Mucosa of descending colon (tissue), 3 donors: ENCODE data around the gene MYO1H. TPM values are rescaled to one million over a fixed set of nuclear protein-coding genes. Genes with fewer than 3 reads are reported as not detected.

ENCODE experiments used
- ATAC-seq: fragments of 200-7000 bp; cut with Tn5 transposase; one replicate; pipeline ENCODE4 v1.9.1; 2020; ENCODE audit warnings: mild to moderate bottlenecking, moderate library complexity
- DNase-seq, 3 donors: peaks; one replicate each; pipeline ENCODE4 v3.0.0-alpha.2; 2020
- H3K36me3 ChIP-seq: fragments of 200-600 bp; one replicate; pipeline ENCODE4 v1.8.0; 2021; ENCODE audit warnings: low read depth, mild to moderate bottlenecking
- H3K4me1 ChIP-seq: fragments of 200-600 bp; one replicate; pipeline ENCODE4 v1.8.0; 2021; ENCODE audit warnings: low read depth, mild to moderate bottlenecking
- H3K4me3 ChIP-seq: fragments of 200-600 bp; one replicate; pipeline ENCODE4 v1.8.0; 2021; ENCODE audit warnings: mild to moderate bottlenecking
- H3K9me3 ChIP-seq: fragments of 200-600 bp; one replicate; pipeline ENCODE4 v1.8.0; 2021; ENCODE audit warnings: mild to moderate bottlenecking
- intact Hi-C, 2 donors: fragments of 100-400 bp; cut with DNase I in 1 of 2; cut with micrococcal nuclease in 1 of 2; formaldehyde crosslinking; loops; one replicate each; pipeline versions ENCODE4 v1.11.0 to v1.11.1; 2022; cut with DNase I, micrococcal nuclease
- total RNA-seq, 3 donors: library from RNA; stranded (reverse); fragmentation: NEBNext Ultra II Directional in 2 of 3; extraction: Animal tissue kit (Norgen Biotek cat#: 25700) in 2 of 3; gene quantifications; one replicate each; pipeline versions ENCODE4 v1.2.1 to v1.2.4, GENCODE V29; 2021 to 2023
- TF ChIP-seq, protein P1 (sequence below): fragments of 200-600 bp; IDR thresholded peaks from one replicate; pipeline ENCODE4 v1.8.0; 2022; ENCODE audit warnings: antibody characterized with exemption, mild to moderate bottlenecking
- donor health status: DM: no; HTN: no; CAD: no; lungs with moderate emphysema.
- donor health status: DM: no; HTN: no; CAD: no.
- donor health status: DM: no; HTN: yes; CAD: no.

Gene MYO1H
- total RNA-seq, 3 donors from 2014 or later = 0.41 TPM; not detected in 2

GRCh38 chr12:109459247-109459646 lies 111.5 kb downstream of the MYO1H start:
- ATAC-seq = no peak
- no peak for DNase-seq
- Histone ChIP-seq H3K4me1 (peaks cover 48% of the 10 kb centered on the region), H3K36me3 (no peaks in the 10 kb centered on the region), H3K4me3 (no peak overlapping the region), H3K9me3 (no peaks in the 10 kb centered on the region)
- TF ChIP-seq, protein P1, sequence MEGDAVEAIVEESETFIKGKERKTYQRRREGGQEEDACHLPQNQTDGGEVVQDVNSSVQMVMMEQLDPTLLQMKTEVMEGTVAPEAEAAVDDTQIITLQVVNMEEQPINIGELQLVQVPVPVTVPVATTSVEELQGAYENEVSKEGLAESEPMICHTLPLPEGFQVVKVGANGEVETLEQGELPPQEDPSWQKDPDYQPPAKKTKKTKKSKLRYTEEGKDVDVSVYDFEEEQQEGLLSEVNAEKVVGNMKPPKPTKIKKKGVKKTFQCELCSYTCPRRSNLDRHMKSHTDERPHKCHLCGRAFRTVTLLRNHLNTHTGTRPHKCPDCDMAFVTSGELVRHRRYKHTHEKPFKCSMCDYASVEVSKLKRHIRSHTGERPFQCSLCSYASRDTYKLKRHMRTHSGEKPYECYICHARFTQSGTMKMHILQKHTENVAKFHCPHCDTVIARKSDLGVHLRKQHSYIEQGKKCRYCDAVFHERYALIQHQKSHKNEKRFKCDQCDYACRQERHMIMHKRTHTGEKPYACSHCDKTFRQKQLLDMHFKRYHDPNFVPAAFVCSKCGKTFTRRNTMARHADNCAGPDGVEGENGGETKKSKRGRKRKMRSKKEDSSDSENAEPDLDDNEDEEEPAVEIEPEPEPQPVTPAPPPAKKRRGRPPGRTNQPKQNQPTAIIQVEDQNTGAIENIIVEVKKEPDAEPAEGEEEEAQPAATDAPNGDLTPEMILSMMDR = no peak
- intact Hi-C loops = no loop called here

GRCh38 chr12:109460538-109460937 lies 112.8 kb downstream of the MYO1H start:
- no peaks in the 10 kb centered on the region for H3K9me3 ChIP-seq
- intact Hi-C loops = no loop called here
- H3K4me1 ChIP-seq = peaks cover 56% of the 10 kb centered on the region
- ATAC-seq = no peak
- TF ChIP-seq, protein P1 = no peak
- peak in 1 of 3 donors; percentile 42 for DNase-seq
- H3K36me3 ChIP-seq = no peaks in the 10 kb centered on the region
- H3K4me3 ChIP-seq = no peak overlapping the region

DNA sequence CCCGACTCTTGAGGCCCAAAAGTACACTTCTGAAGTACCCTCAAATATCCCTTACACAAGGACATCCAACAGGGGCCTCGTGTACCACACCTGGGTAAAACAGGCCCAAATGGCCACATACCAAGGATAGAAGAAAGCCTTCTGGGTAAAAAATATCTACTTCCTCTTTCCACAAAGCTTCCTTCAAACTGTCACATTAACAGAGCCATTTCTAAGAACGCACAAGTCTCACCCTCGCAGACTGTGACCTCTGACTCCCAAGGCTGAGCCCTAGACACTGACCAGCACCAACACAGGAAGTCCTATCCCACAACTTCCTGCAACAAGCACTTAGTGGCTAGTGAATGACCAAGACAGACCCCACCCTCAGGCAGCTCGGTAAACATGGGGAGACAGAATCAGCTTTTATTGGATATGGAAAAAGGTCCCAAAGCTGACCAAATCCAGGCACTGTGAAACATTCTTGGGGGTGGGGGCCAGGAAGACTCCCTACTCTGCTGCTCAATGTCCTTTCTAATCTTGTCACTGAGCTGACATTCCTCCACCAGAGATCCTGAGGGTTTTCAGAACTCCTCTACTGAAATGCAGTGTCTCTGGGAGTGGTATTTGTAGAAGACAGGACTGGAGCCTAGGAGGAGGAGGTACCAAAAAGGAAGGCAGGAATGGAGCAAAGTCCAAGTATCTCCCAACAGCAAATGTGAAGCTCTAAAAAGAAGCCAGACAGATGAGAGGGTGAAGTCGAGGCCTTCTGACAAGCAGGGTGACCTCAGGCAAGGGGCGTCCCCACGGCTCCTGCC lies 113.5 kb downstream of the MYO1H start:
- peak in 2 of 3 donors; percentile 48 to 65 for DNase-seq
- TF ChIP-seq, protein P1 = no peak
- no peaks in the 10 kb centered on the region for H3K9me3 ChIP-seq
- peaks cover 62% of the 10 kb centered on the region for H3K4me1 ChIP-seq
- H3K4me3 ChIP-seq = no peak overlapping the region
- intact Hi-C loops = no loop called here
- ATAC-seq = peak; percentile 81
- no peaks in the 10 kb centered on the region for H3K36me3 ChIP-seq

DNA sequence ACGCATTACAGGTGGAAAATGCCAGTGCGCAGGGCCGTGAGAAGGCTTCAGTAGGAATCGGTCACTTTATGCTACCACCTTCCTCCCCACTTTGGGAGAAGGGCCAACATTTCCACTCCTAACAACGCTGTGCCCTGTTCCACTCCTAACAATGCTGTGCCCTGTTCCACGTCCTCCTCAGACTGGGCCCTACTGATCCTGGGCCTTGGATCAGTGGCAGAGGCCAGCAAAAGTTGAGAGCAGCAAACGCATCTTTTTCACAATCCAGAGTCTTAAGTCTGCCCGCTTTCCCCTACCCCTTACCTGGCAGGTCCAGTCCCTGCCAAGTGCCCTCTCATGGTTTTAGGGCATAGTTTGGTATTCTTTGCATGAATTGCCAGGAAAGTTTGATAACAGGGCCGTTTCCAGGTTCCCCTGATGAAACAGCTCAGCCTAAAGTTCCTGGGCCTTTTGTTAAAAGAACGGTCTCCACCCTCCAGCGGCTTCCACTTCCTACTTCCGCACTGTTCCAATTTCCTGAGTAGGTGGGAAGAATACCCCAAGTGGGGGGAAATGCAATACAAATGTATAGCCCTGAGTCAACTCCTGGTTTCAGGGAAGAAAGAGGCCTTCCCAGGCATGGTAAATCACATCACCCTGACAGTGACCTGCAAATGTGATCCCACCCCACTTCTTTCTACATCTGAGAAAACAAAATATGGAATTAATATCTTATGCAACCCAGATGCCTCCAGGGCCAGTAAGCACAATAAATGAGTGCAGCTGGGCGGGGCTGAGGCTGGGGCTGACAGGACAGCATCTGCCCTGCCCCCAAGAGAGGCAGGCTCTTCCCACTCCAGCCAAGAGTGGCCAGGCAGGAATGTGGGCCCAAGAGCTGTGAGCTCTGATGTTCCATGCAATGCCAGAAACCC lies 114.4 kb downstream of the MYO1H start:
- no peak overlapping the region for H3K4me3 ChIP-seq
- H3K4me1 ChIP-seq = peaks cover 68% of the 10 kb centered on the region
- TF ChIP-seq, protein P1 = no peak
- DNase-seq (peak; percentile 82 to 89 (median 84)), ATAC-seq (peak; percentile 78)
- H3K9me3 ChIP-seq = no peaks in the 10 kb centered on the region
- no peaks in the 10 kb centered on the region for H3K36me3 ChIP-seq
- intact Hi-C loops = no loop called here

DNA sequence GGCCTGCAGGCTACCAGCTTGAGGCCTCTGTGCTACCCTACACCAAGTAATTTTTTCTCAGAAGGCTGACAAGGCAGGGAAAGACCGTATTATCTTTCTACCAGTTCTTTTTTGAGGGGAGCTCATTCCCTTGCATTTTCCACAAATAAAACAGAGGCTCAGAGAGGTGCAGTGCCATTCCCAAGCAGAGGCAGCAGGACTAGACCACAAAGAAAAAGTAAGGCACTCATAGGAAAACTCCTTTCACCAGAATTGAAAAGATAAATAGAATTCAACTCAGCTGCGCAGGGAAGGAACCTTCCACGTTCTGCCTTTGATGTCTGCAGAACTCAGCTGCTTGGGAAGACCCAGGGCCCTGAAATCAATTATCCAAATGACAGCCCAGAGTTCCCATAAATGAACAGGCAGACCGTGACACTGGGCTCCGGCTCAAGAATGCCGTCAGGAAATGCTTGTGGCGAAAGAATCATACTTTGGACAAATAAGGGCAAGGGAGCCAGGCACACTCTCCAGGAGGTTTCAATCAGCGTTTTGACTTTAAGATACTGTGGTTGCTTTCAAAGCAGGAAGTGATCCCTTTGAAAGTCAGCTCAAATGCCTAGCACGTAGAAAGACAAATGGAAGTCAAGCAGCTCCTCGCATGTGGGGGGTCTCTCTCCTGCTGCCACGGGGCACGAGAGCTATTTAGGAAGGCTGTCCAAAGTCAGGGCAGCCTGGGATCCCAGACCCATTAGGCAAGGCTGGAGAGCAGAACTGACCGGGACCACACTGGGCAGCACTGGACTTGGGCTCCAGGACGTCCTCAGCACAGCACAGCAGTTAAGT lies 115.4 kb downstream of the MYO1H start:
- no peaks in the 10 kb centered on the region for H3K9me3 ChIP-seq
- H3K4me3 ChIP-seq = no peak overlapping the region
- ATAC-seq (peak; percentile 13), DNase-seq (peak; percentile 64 to 72 (median 65))
- peaks cover 77% of the 10 kb centered on the region for H3K4me1 ChIP-seq
- TF ChIP-seq, protein P1 = no peak
- H3K36me3 ChIP-seq = no peaks in the 10 kb centered on the region
- intact Hi-C loops = no loop called here
